PC-9 (cell line): ENCODE measurements around the gene PPP1R13L. TPM values are rescaled to one million over a fixed set of nuclear protein-coding genes. Genes with fewer than 3 reads are reported as not detected.
A peak's percentile ranks its signal among the peaks of the same experiment; 100 is the strongest.

ENCODE experiments used
- BruUV-seq: library from RNA; stranded (reverse); fragments of 400-500 nt; replicated peaks from 2 replicates; lab custom pipeline; 2021; lab: Mats Ljungman, UMichigan
- CTCF ChIA-PET: fragments of 300-600 bp; sonication (Branson Sonifier 250); formaldehyde crosslinking; loops from one replicate; lab custom pipeline; 2022; ENCODE audit warnings: antibody characterized with exemption; lab: Charles Lee
- POLR2A ChIA-PET: fragments of 300-600 bp; sonication (Branson Sonifier 250); formaldehyde crosslinking; loops from one replicate; lab custom pipeline; 2022; ENCODE audit warnings: antibody characterized with exemption; ENCODE audit not compliant: unreplicated experiment; lab: Charles Lee
- DNase-seq, 2 experiments: peaks; one replicate each; pipeline versions ENCODE4 v3.0.0 to v3.0.0-alpha.2; 2015 to 2022; ENCODE audit warnings: mixed read lengths in 1 of 2
- H2AFZ ChIP-seq: fragments of 200-600 bp; sonication (generic); 2 replicates; pipeline ENCODE4 v1.8.1; 2017; ENCODE audit warnings: antibody characterized with exemption
- H3F3A ChIP-seq: fragments of 200-600 bp; sonication (generic); 2 replicates; pipeline ENCODE4 v1.8.1; 2017; ENCODE audit warnings: antibody characterized with exemption, mild to moderate bottlenecking, low read depth; ENCODE audit not compliant: insufficient read depth
- H3K27ac ChIP-seq: fragments of 200-600 bp; sonication (generic); 2 replicates; pipeline ENCODE4 v1.6.1; 2016; ENCODE audit warnings: mixed run types
- H3K27me3 ChIP-seq: fragments of 200-600 bp; sonication (generic); 2 replicates; pipeline ENCODE4 v1.6.1; 2016; ENCODE audit warnings: low read depth, mixed run types; ENCODE audit not compliant: insufficient read depth
- H3K36me3 ChIP-seq: fragments of 200-600 bp; sonication (generic); 2 replicates; pipeline ENCODE4 v1.6.1; 2016; ENCODE audit warnings: low read depth, mixed run types
- H3K4me1 ChIP-seq: fragments of 200-600 bp; sonication (generic); replicated peaks from 2 replicates; pipeline ENCODE4 v1.6.1; 2016; ENCODE audit warnings: mixed run types; ENCODE audit not compliant: insufficient read depth
- H3K4me2 ChIP-seq: fragments of 200-600 bp; sonication (generic); 2 replicates; pipeline ENCODE4 v1.6.1; 2017; ENCODE audit warnings: mixed run types
- H3K4me3 ChIP-seq: fragments of 200-600 bp; sonication (generic); 2 replicates; pipeline ENCODE4 v1.6.1; 2016; ENCODE audit warnings: mixed run types
- H3K79me2 ChIP-seq: fragments of 200-600 bp; sonication (generic); 2 replicates; pipeline ENCODE4 v1.6.1; 2017; ENCODE audit warnings: low read depth, mixed run types
- H3K9me2 ChIP-seq: fragments of 200-600 bp; sonication (generic); 2 replicates; pipeline ENCODE4 v1.8.1; 2017; ENCODE audit warnings: mild to moderate bottlenecking; ENCODE audit not compliant: insufficient read depth
- H3K9me3 ChIP-seq: fragments of 200-600 bp; sonication (generic); 2 replicates; pipeline ENCODE4 v1.8.1; 2016; ENCODE audit warnings: low read depth; ENCODE audit not compliant: insufficient read depth
- H4K20me1 ChIP-seq: fragments of 200-600 bp; sonication (generic); 2 replicates; pipeline ENCODE4 v1.8.1; 2017; ENCODE audit not compliant: insufficient read depth
- CTCF ChIP-seq: fragments of 200-600 bp; sonication (generic); conservative IDR thresholded peaks from 2 replicates; pipeline ENCODE4 v1.6.1; 2017; ENCODE audit warnings: mixed run types, antibody characterized with exemption, mild to moderate bottlenecking, moderate library complexity
- EZH2 ChIP-seq: fragments of 200-600 bp; sonication (generic); IDR thresholded peaks from 2 replicates; pipeline ENCODE4 v1.8.0; 2017; ENCODE audit warnings: antibody characterized with exemption, low read depth
- intact Hi-C: fragments of 100-400 bp; cut with micrococcal nuclease; formaldehyde crosslinking; loops from one replicate; pipeline ENCODE4 v1.10.0; 2022; ENCODE audit not compliant: unreplicated experiment
- total RNA-seq: library from RNA; stranded (reverse); gene quantifications from 2 replicates; pipeline ENCODE4 v1.2.3, GENCODE V29; 2021

The PPP1R13L gene
- total RNA-seq, 1 experiment from 2014 or later = 121 TPM

GRCh38 chr19:45451131-45451849 is 46.4 kb upstream of the PPP1R13L start:
- no peaks in the 10 kb centered on the region for H3K27me3 ChIP-seq
- peaks cover 81% of the 10 kb centered on the region for H3F3A ChIP-seq
- H3K9me2 ChIP-seq = no peaks in the 10 kb centered on the region
- H3K79me2 ChIP-seq = peaks cover 8% of the 10 kb centered on the region
- H3K4me2 ChIP-seq = peak overlapping the region; percentile 73
- POLR2A ChIA-PET = interaction anchor here (0.5 to 1.6 kb wide), 2 partner anchors 16 to 119 kb away, joined by 7 to 8 read pairs; partner anchors contain the start of gene FOSB
- H3K4me3 ChIP-seq = peak overlapping the region; percentile 56
- H3K36me3 ChIP-seq = no peaks in the 10 kb centered on the region
- H3K27ac ChIP-seq = peak overlapping the region; percentile 36
- peak overlapping the region; percentile 85 for H2AFZ ChIP-seq
- H4K20me1 ChIP-seq = no peaks in the 10 kb centered on the region
- TF ChIP-seq EZH2 = no peak
- TF ChIP-seq CTCF = no peak
- intact Hi-C loops = no loop called here
- peak in 1 of 2 experiments; percentile 57 for DNase-seq
- no peaks in the 10 kb centered on the region for H3K9me3 ChIP-seq
- BruUV-seq = TSS peak; percentile 64
- peaks cover 58% of the 10 kb centered on the region for H3K4me1 ChIP-seq
- CTCF ChIA-PET = no interaction called here

- CTCF ChIA-PET = no interaction called here
- Histone ChIP-seq H3K27me3 (no peaks in the 10 kb centered on the region), H3K9me2 (no peaks in the 10 kb centered on the region), H3K79me2 (peaks cover 8% of the 10 kb centered on the region), H3K4me1 (peaks cover 49% of the 10 kb centered on the region), H4K20me1 (no peaks in the 10 kb centered on the region), H3K4me3 (peak overlapping the region; percentile 65), H2AFZ (peak overlapping the region; percentile 83), H3F3A (peaks cover 70% of the 10 kb centered on the region), H3K27ac (peak overlapping the region; percentile 71), H3K36me3 (no peaks in the 10 kb centered on the region), H3K9me3 (no peaks in the 10 kb centered on the region), H3K4me2 (peak overlapping the region; percentile 79)
- TF ChIP-seq CTCF = no peak
- TF ChIP-seq EZH2 = no peak
- intact Hi-C loops = loop anchor here (1.0 kb wide), 1 partner anchor 17 kb away; the partner anchor contains the start of gene FOSB
- no peak for DNase-seq
- POLR2A ChIA-PET = interaction anchor here (1.6 to 2.2 kb wide), 2 partner anchors 18 to 20 kb away, joined by 10 to 18 read pairs; partner anchors contain the start of gene FOSB
- BruUV-seq = no TSS peak
Measured at GRCh38 chr19:45450012-45450333, 45.1 kb upstream of the PPP1R13L start.

- H3K27ac ChIP-seq = peak overlapping the region; percentile 71
- intact Hi-C loops = no loop called here
Measured at GRCh38 chr19:45448887-45449299, 44.0 kb upstream of the PPP1R13L start.

More at GRCh38 chr19:45448887-45449299, 44.0 kb upstream of the PPP1R13L start:
- Histone ChIP-seq H3K4me2 (peak overlapping the region; percentile 79), H3K9me3 (no peaks in the 10 kb centered on the region), H3K27me3 (no peaks in the 10 kb centered on the region), H3K9me2 (no peaks in the 10 kb centered on the region), H3K4me1 (peaks cover 45% of the 10 kb centered on the region), H4K20me1 (no peaks in the 10 kb centered on the region), H3F3A (peaks cover 69% of the 10 kb centered on the region), H3K79me2 (peaks cover 8% of the 10 kb centered on the region), H3K36me3 (no peaks in the 10 kb centered on the region), H3K4me3 (peak overlapping the region; percentile 65; the same call in 1 of the 2 replicates), H2AFZ (0 out of 2 replicates have a peak overlapping the region, but pooled peaks have one; percentile 13)
- TF ChIP-seq CTCF (no peak), EZH2 (no peak)
- POLR2A ChIA-PET = interaction anchor here (0.6 to 2.2 kb wide), 5 partner anchors 8 to 725 kb away, joined by 3 to 18 read pairs (median 3); partner anchors contain the start of gene FOSB
- DNase-seq = peak; percentile 80 to 95
- CTCF ChIA-PET = interaction anchor here (0.7 kb wide), 1 partner anchor 110 kb away, joined by 3 read pairs; no protein-coding TSS in a partner anchor
- no TSS peak for BruUV-seq
